GM23338 (cell line): ENCODE results near the gene CNPY2. TPM values are rescaled to one million over a fixed set of nuclear protein-coding genes. Genes with fewer than 3 reads are reported as not detected.

ENCODE experiments used
- ATAC-seq: fragments of 200-7000 bp; cut with Tn5 transposase; 3 replicates; pipeline ENCODE4 v1.9.1; 2020
- DNase-seq: peaks from one replicate; pipeline ENCODE4 v3.0.0-alpha.2; 2015; ENCODE audit warnings: low spot score
- H2AFZ ChIP-seq: fragments of 200-600 bp; sonication (generic); 2 replicates; pipeline ENCODE4 v1.8.0; 2016; ENCODE audit warnings: antibody characterized with exemption, mild to moderate bottlenecking, moderate library complexity
- H3F3A ChIP-seq: fragments of 200-600 bp; sonication (generic); replicated peaks from 2 replicates; pipeline ENCODE4 v1.8.0; 2017; ENCODE audit warnings: antibody characterized with exemption, mixed run types, low read depth
- H3K27ac ChIP-seq: fragments of 200-600 bp; sonication (generic); 2 replicates; pipeline ENCODE4 v1.6.1; 2016; ENCODE audit warnings: low read depth
- H3K27me3 ChIP-seq: fragments of 200-600 bp; sonication (generic); 2 replicates; pipeline ENCODE4 v1.8.0; 2016; ENCODE audit warnings: mild to moderate bottlenecking, mixed run types, moderate library complexity; ENCODE audit not compliant: insufficient read depth
- H3K36me3 ChIP-seq: fragments of 200-600 bp; sonication (generic); 2 replicates; pipeline ENCODE4 v1.8.0; 2016; ENCODE audit warnings: mild to moderate bottlenecking; ENCODE audit not compliant: insufficient read depth
- H3K4me1 ChIP-seq: fragments of 200-600 bp; sonication (generic); 2 replicates; pipeline ENCODE4 v1.8.0; 2016; ENCODE audit warnings: mild to moderate bottlenecking, moderate library complexity; ENCODE audit not compliant: insufficient read depth
- H3K4me2 ChIP-seq: fragments of 200-600 bp; sonication (generic); 2 replicates; pipeline ENCODE4 v1.7.1; 2017; ENCODE audit warnings: mixed run types
- H3K4me3 ChIP-seq: fragments of 200-600 bp; sonication (generic); 2 replicates; pipeline ENCODE4 v1.6.1; 2016; ENCODE audit warnings: mixed run types
- H3K79me2 ChIP-seq: fragments of 200-600 bp; sonication (generic); replicated peaks from 2 replicates; pipeline ENCODE4 v1.8.0; 2017; ENCODE audit warnings: mild to moderate bottlenecking; ENCODE audit not compliant: insufficient read depth
- H3K9me2 ChIP-seq: fragments of 200-600 bp; sonication (generic); 2 replicates; pipeline ENCODE4 v1.8.0; 2017; ENCODE audit not compliant: insufficient read depth
- H4K20me1 ChIP-seq: fragments of 200-600 bp; sonication (generic); replicated peaks from 2 replicates; pipeline ENCODE4 v1.8.0; 2017; ENCODE audit warnings: mild to moderate bottlenecking; ENCODE audit not compliant: insufficient read depth
- H3K27ac Mint-ChIP-seq: 2 replicates; pipeline ENCODE4 v1.8.0; 2020; ENCODE audit warnings: inconsistent platforms, mild to moderate bottlenecking, moderate library complexity, mixed read lengths
- H3K27me3 Mint-ChIP-seq: 3 replicates; pipeline ENCODE4 v1.8.0; 2022; ENCODE audit warnings: low read depth, mild to moderate bottlenecking, moderate library complexity, mixed read lengths, inconsistent platforms; ENCODE audit not compliant: insufficient read depth, poor library complexity
- H3K36me3 Mint-ChIP-seq: 3 replicates; pipeline ENCODE4 v1.8.0; 2021; ENCODE audit warnings: low read depth, mild to moderate bottlenecking, inconsistent platforms, moderate library complexity, mixed read lengths
- H3K4me1 Mint-ChIP-seq: 3 replicates; pipeline ENCODE4 v1.8.0; 2020; ENCODE audit warnings: mild to moderate bottlenecking, inconsistent platforms, mixed read lengths
- H3K4me3 Mint-ChIP-seq: 3 replicates; pipeline ENCODE4 v1.8.0; 2021; ENCODE audit warnings: moderate library complexity, mild to moderate bottlenecking, inconsistent platforms, mixed read lengths
- H3K9me3 Mint-ChIP-seq: 3 replicates; pipeline ENCODE4 v1.8.0; 2020; ENCODE audit warnings: moderate library complexity, mild to moderate bottlenecking, inconsistent platforms, mixed read lengths
- CREB1 ChIP-seq: fragments of 250-450 bp; sonication (Bioruptor Pico); IDR thresholded peaks from 2 replicates; pipeline ENCODE4 v1.5.0; 2020; ENCODE audit warnings: low read depth, mild to moderate bottlenecking, moderate library complexity
- CTCF ChIP-seq, 2 experiments: fragments of 200-600 bp in 1 of 2; sonication (generic) in 1 of 2; conservative IDR thresholded peaks; 2 replicates each; pipeline versions ENCODE4 v1.5.1 to v1.6.1; 2016 to 2017; ENCODE audit warnings: antibody characterized with exemption in 2 of 2, low read depth in 2 of 2, mild to moderate bottlenecking in 2 of 2, moderate library complexity in 1 of 2
- EZH2 ChIP-seq: fragments of 200-600 bp; sonication (generic); IDR thresholded peaks from one replicate; pipeline ENCODE4 v1.8.0; 2017; ENCODE audit warnings: antibody characterized with exemption, mild to moderate bottlenecking, low read depth; ENCODE audit not compliant: unreplicated experiment
- EZH2phosphoT487 ChIP-seq: fragments of 200-600 bp; sonication (generic); IDR thresholded peaks from one replicate; pipeline ENCODE4 v1.8.1; 2018; ENCODE audit warnings: antibody characterized with exemption; ENCODE audit not compliant: unreplicated experiment
- JUNB ChIP-seq: IDR thresholded peaks from one replicate; pipeline ENCODE4 v1.6.1; 2016; ENCODE audit warnings: antibody characterized with exemption; ENCODE audit not compliant: unreplicated experiment
- NANOG ChIP-seq: IDR thresholded peaks from 2 replicates; pipeline ENCODE4 v1.6.1; 2016; ENCODE audit warnings: antibody characterized with exemption, borderline replicate concordance
- POLR2AphosphoS5 ChIP-seq: IDR thresholded peaks from 2 replicates; pipeline ENCODE4 v1.6.1; 2016; ENCODE audit warnings: antibody characterized with exemption, low read depth
- REST ChIP-seq: IDR thresholded peaks from one replicate; pipeline ENCODE4 v1.6.1; 2018; ENCODE audit warnings: antibody characterized with exemption; ENCODE audit not compliant: unreplicated experiment
- STAT1 ChIP-seq: IDR thresholded peaks from one replicate; pipeline ENCODE4 v1.6.1; 2016; ENCODE audit warnings: antibody characterized with exemption; ENCODE audit not compliant: unreplicated experiment
- ZNF114 ChIP-seq: fragments of 250-450 bp; sonication (Bioruptor Pico); IDR thresholded peaks from 2 replicates; pipeline ENCODE4 v1.5.0; 2020; ENCODE audit warnings: mild to moderate bottlenecking, moderate library complexity
- ZNF331 ChIP-seq: fragments of 250-450 bp; sonication (Bioruptor Pico); IDR thresholded peaks from 2 replicates; pipeline ENCODE4 v1.5.0; 2020; ENCODE audit warnings: low read depth, mild to moderate bottlenecking, moderate library complexity
- ZNF462 ChIP-seq: fragments of 250-450 bp; sonication (Bioruptor Pico); IDR thresholded peaks from 2 replicates; pipeline ENCODE4 v1.5.0; 2020; ENCODE audit warnings: mild to moderate bottlenecking, moderate library complexity
- polyA plus RNA-seq: library from polyadenylated mRNA; unstranded; fragments of >200 nt; fragmentation: Nextera tagmentation; extraction: Ambion mirVana; gene quantifications from 2 replicates; pipeline ENCODE4 v1.2.1, GENCODE V29; 2016
- total RNA-seq: library from RNA; depleted of rRNA; stranded (reverse); fragments of >200 nt; shearing (Covaris generic); gene quantifications from 2 replicates; pipeline ENCODE4 v1.2.3, GENCODE V29; 2014
- TF ChIP-seq, protein P1 (sequence below): IDR thresholded peaks from 2 replicates; pipeline ENCODE4 v1.6.1; 2016; ENCODE audit warnings: antibody characterized with exemption

Gene CNPY2
- total and polyA plus RNA-seq, 2 experiments from 2014 or later: 119 to 316 TPM

DNA sequence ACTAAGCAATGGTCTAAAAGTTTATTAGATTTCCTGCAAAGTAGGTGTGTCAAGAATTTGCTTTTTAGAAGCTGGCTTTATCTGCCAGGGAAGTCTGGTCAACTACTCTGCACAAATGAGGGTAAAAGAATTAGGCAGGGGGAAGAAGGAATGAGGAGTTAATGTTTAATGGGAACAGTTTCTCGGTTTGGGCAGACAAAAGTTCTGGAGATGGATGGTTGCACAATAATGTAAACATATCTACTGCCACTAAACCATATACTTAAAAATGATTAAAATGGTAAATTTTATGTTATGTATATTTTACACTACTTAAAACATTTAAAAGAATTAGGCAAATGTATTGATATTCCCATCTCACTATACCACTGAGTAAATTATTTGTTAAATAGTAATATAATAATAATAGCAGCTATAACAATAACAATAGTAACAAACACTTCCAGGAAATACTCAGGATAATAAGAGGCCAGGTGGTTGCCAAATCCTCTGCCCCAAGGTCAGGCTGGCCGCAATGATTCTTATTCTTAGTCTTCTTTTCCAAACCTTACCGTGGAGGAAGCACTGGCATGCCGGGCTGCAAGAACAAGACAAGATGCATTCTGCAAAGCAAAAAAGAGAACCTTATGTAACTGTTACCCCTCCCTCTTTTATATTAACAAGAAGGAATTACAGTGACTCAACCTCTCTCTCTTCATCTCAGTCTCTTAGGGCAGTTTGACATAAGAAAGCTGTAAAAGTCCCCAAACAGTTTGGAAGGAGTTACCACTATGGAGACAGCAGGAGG, 29.6 kb downstream of the CNPY2 start:
- peaks cover 31% of the 10 kb centered on the region for H3K36me3 ChIP-seq
- H3K4me3 Mint-ChIP-seq: no peak overlapping the region
- peaks cover 58% of the 10 kb centered on the region for H3K36me3 Mint-ChIP-seq
- H3K4me1 ChIP-seq: peaks cover 13% of the 10 kb centered on the region
- H3K4me3 ChIP-seq: no peak overlapping the region
- no peaks in the 10 kb centered on the region for H3K27me3 ChIP-seq
- H3K27ac ChIP-seq: peak overlapping the region; percentile 83; the same call in 1 of the 2 replicates
- no peaks in the 10 kb centered on the region; the same call in 1 of the 2 replicates for H4K20me1 ChIP-seq
- no peaks in the 10 kb centered on the region for H3K9me3 Mint-ChIP-seq
- no peak overlapping the region; the same call in 1 of the 2 replicates for H3K27ac Mint-ChIP-seq
- peaks cover 9% of the 10 kb centered on the region for H3K4me1 Mint-ChIP-seq
- H3K9me2 ChIP-seq: no peaks in the 10 kb centered on the region
- no peak overlapping the region for H2AFZ ChIP-seq
- ATAC-seq: no peak
- TF ChIP-seq, protein P1, sequence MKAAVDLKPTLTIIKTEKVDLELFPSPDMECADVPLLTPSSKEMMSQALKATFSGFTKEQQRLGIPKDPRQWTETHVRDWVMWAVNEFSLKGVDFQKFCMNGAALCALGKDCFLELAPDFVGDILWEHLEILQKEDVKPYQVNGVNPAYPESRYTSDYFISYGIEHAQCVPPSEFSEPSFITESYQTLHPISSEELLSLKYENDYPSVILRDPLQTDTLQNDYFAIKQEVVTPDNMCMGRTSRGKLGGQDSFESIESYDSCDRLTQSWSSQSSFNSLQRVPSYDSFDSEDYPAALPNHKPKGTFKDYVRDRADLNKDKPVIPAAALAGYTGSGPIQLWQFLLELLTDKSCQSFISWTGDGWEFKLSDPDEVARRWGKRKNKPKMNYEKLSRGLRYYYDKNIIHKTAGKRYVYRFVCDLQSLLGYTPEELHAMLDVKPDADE: no peak
- TF ChIP-seq CTCF (conservative IDR thresholded peaks at IDR 0.05; ENCODE audit: low read depth in 2 of 2) (no peak), ZNF331 (CRISPR knock-in tag) (no peak), ZNF114 (CRISPR knock-in tag) (no peak), REST (no peak), STAT1 (no peak), POLR2AphosphoS5 (no peak), ZNF462 (CRISPR knock-in tag) (no peak), NANOG (no peak), CREB1 (CRISPR knock-in tag) (no peak), JUNB (no peak), EZH2phosphoT487 (no peak), EZH2 (no peak)
- H3K79me2 ChIP-seq: peaks cover 29% of the 10 kb centered on the region
- peak overlapping the region; percentile 56; the same call in 1 of the 2 replicates for H3K4me2 ChIP-seq
- DNase-seq: peak; percentile 8
- peaks cover 20% of the 10 kb centered on the region; the same call in 1 of the 2 replicates for H3F3A ChIP-seq
- H3K27me3 Mint-ChIP-seq: peaks cover 7% of the 10 kb centered on the region
